ENCODE data around the gene SNAP91. TPM values are rescaled to one million over a fixed set of nuclear protein-coding genes. Genes with fewer than 3 reads are reported as not detected.

Gene SNAP91
- total RNA-seq, 4 donors from 2014 or later = not detected

DNA sequence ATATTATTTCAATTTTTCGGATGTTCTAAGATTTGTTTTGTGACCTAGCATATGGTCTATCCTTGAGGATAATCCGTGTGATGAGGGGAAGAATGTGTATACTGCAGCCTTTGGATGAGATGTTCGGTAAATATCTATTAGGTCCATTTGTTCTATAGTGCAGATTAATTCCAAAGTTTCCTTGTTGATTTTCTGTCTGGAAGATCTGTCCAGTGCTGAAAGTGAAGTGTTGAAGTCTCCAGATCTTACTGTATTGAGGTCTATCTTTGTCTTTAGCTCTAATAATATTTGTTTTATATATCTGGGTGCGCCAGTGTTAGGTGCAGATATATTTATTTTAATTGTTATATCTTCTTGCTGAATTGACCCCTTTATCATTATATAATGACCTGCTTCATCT, 32.2 kb upstream of the SNAP91 start:
- TF ChIP-seq POLR2AphosphoS5 (IDR thresholded peaks at IDR 0.05) = no peak
- no peak for TF ChIP-seq POLR2A (IDR thresholded peaks at IDR 0.05)
- 70% methylated on average over 4 of the region's 4 CpGs for WGBS
- H3K4me1 ChIP-seq = no peaks in the 10 kb centered on the region
- DNase-seq (ENCODE audit: low spot score in 2 of 2) = no peak
- no peak overlapping the region for H3K4me3 ChIP-seq
- H3K27me3 ChIP-seq = no peaks in the 10 kb centered on the region
- no peaks in the 10 kb centered on the region for H3K9me3 ChIP-seq
- H3K27ac ChIP-seq = no peak overlapping the region
- no peaks in the 10 kb centered on the region for H3K36me3 ChIP-seq

DNA sequence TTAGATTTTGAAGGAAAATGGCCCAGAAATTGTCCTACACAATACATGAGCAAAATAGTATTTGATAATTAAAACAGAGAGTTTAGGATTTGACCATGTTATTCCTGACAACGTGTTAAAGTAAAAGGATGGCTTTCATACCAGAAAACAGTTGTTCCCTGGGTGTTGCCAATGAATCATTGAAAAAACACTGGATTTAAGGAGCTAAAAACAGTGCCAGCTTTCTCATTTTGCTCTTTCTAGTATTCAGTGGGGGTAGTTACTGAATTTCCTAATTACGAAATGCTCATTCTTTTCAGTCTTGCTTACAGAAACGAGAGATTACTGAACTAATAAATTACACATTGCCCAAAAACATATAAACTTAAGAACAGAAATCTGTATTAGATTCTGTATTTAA, 26.6 kb upstream of the SNAP91 start:
- no peak overlapping the region for H3K27ac ChIP-seq
- no peaks in the 10 kb centered on the region for H3K4me1 ChIP-seq
- 73% methylated on average over 3 of the region's 3 CpGs for WGBS
- no peaks in the 10 kb centered on the region for H3K9me3 ChIP-seq
- no peaks in the 10 kb centered on the region for H3K36me3 ChIP-seq
- no peak overlapping the region for H3K4me3 ChIP-seq
- no peak for TF ChIP-seq POLR2AphosphoS5 (IDR thresholded peaks at IDR 0.05)
- H3K27me3 ChIP-seq = no peaks in the 10 kb centered on the region
- DNase-seq (ENCODE audit: low spot score in 2 of 2) = no peak

DNA sequence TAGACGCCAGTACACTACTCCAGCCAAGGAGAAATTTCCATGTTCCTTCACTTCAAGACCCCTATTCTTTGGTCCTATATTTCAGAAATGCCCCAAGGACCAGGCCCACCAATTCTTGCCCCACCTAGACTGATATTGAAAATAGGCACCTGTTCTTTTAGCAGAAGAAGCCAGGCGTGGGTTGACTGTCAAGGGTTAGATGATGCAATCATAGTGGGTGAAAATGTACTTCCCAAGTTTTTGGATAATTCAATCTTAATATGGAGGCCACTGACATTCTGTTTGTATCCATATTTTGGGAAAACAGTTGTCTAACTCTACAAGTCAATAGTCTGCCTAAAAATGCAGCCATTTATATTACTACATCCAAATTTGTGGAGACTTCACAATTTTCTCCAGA, 21.0 kb upstream of the SNAP91 start:
- H3K4me3 ChIP-seq = no peak overlapping the region
- 82% methylated on average over 2 of the region's 2 CpGs for WGBS
- H3K36me3 ChIP-seq = no peaks in the 10 kb centered on the region
- TF ChIP-seq POLR2A (IDR thresholded peaks at IDR 0.05) (no peak), POLR2AphosphoS5 (IDR thresholded peaks at IDR 0.05) (no peak), EP300 (IDR thresholded peaks at IDR 0.05) (no peak)
- TF ChIP-seq, protein P1, sequence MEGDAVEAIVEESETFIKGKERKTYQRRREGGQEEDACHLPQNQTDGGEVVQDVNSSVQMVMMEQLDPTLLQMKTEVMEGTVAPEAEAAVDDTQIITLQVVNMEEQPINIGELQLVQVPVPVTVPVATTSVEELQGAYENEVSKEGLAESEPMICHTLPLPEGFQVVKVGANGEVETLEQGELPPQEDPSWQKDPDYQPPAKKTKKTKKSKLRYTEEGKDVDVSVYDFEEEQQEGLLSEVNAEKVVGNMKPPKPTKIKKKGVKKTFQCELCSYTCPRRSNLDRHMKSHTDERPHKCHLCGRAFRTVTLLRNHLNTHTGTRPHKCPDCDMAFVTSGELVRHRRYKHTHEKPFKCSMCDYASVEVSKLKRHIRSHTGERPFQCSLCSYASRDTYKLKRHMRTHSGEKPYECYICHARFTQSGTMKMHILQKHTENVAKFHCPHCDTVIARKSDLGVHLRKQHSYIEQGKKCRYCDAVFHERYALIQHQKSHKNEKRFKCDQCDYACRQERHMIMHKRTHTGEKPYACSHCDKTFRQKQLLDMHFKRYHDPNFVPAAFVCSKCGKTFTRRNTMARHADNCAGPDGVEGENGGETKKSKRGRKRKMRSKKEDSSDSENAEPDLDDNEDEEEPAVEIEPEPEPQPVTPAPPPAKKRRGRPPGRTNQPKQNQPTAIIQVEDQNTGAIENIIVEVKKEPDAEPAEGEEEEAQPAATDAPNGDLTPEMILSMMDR (IDR thresholded peaks at IDR 0.05) = no peak
- H3K27ac ChIP-seq = no peak overlapping the region
- DNase-seq (ENCODE audit: low spot score in 2 of 2) = no peak
- no peaks in the 10 kb centered on the region for H3K9me3 ChIP-seq
- no peaks in the 10 kb centered on the region for H3K27me3 ChIP-seq
- H3K4me1 ChIP-seq = no peaks in the 10 kb centered on the region

DNA sequence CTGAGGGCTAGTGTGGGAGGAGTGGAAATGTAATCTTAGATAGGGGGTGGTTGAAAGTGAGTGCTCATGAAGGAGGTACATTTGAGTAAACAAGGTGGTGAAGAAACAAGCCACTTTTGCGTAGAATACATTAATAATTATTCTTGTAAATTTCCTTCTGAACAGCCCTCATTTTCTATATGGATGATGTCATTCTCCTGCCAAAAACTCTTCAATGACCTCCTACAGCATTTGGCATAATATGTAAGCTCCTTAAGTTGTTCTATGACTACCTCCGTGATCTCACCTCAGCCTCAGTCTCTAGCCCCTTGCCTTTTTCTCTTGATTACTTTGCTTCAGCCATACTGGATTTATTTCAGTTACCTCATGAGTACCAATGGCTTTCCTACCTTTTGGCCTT, 14.0 kb upstream of the SNAP91 start:
- 95% methylated on average over 2 of the region's 2 CpGs for WGBS
- Histone ChIP-seq H3K4me1 (no peaks in the 10 kb centered on the region), H3K9me3 (no peaks in the 10 kb centered on the region), H3K4me3 (no peak overlapping the region), H3K27ac (no peak overlapping the region), H3K27me3 (no peaks in the 10 kb centered on the region), H3K36me3 (no peaks in the 10 kb centered on the region)
- DNase-seq (ENCODE audit: low spot score in 2 of 2) = no peak
- TF ChIP-seq POLR2A (IDR thresholded peaks at IDR 0.05) (no peak), POLR2AphosphoS5 (IDR thresholded peaks at IDR 0.05) (no peak), EP300 (IDR thresholded peaks at IDR 0.05) (no peak)
- TF ChIP-seq, protein P1 (IDR thresholded peaks at IDR 0.05) = no peak

DNA sequence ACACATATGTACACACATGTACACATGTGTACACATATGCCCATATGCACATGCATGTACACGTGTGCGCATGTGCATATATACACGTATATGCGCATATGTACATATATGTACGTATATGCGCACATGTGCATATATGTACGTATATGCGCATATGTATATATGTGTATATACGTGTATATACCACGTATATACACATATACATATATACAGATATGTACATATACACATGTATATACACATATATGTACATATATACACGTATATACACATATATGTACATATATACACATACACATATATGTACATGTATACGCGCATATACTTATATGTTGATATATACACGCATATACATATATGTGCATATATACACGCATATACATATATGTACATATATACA, 8.9 kb upstream of the SNAP91 start:
- TF ChIP-seq POLR2AphosphoS5 (IDR thresholded peaks at IDR 0.05) = no peak
- TF ChIP-seq POLR2A (IDR thresholded peaks at IDR 0.05) = no peak
- TF ChIP-seq, protein P1 (IDR thresholded peaks at IDR 0.05) = no peak
- TF ChIP-seq EP300 (IDR thresholded peaks at IDR 0.05) = no peak
- Histone ChIP-seq H3K4me1 (no peaks in the 10 kb centered on the region), H3K27ac (no peak overlapping the region), H3K36me3 (no peaks in the 10 kb centered on the region), H3K9me3 (no peaks in the 10 kb centered on the region), H3K27me3 (peaks cover 2% of the 10 kb centered on the region), H3K4me3 (no peak overlapping the region)
- DNase-seq (ENCODE audit: low spot score in 2 of 2) = no peak
- WGBS = 78% methylated on average over 15 of the region's 15 CpGs

DNA sequence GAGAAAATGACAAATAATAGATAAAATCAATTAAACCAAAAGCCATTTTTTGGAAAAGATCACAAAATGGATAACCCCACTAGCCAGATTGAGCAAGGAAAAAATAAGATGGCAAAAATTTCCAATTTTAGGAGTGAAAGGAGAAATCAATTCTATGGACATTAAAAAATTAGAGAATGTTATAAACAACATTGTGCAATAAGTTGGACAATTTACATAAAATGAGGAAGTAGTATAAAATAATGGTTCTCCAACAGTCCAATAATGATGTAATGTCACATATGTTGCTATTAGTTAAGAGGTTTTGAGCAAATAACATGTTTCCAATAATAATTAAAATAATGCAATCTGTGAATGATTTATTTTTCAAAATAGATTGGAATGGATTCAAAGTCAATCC, 3.1 kb upstream of the SNAP91 start:
- peaks cover 3% of the 10 kb centered on the region for H3K9me3 ChIP-seq
- H3K27me3 ChIP-seq = peaks cover 42% of the 10 kb centered on the region
- no peak for TF ChIP-seq POLR2AphosphoS5 (IDR thresholded peaks at IDR 0.05)
- TF ChIP-seq POLR2A (IDR thresholded peaks at IDR 0.05) = no peak
- TF ChIP-seq, protein P1 (IDR thresholded peaks at IDR 0.05) = no peak
- no peak for TF ChIP-seq EP300 (IDR thresholded peaks at IDR 0.05)
- no peak for DNase-seq (ENCODE audit: low spot score in 2 of 2)
- no peaks in the 10 kb centered on the region for H3K36me3 ChIP-seq
- no peak overlapping the region for H3K27ac ChIP-seq
- peaks cover 18% of the 10 kb centered on the region for H3K4me1 ChIP-seq
- no peak overlapping the region for H3K4me3 ChIP-seq

All from suprapubic skin (tissue), 4 donors.